Measurements from ENCODE around the gene SIRPA. TPM values are rescaled to one million over a fixed set of nuclear protein-coding genes. Genes with fewer than 3 reads are reported as not detected.

Gene SIRPA
- not detected for total RNA-seq

DNA sequence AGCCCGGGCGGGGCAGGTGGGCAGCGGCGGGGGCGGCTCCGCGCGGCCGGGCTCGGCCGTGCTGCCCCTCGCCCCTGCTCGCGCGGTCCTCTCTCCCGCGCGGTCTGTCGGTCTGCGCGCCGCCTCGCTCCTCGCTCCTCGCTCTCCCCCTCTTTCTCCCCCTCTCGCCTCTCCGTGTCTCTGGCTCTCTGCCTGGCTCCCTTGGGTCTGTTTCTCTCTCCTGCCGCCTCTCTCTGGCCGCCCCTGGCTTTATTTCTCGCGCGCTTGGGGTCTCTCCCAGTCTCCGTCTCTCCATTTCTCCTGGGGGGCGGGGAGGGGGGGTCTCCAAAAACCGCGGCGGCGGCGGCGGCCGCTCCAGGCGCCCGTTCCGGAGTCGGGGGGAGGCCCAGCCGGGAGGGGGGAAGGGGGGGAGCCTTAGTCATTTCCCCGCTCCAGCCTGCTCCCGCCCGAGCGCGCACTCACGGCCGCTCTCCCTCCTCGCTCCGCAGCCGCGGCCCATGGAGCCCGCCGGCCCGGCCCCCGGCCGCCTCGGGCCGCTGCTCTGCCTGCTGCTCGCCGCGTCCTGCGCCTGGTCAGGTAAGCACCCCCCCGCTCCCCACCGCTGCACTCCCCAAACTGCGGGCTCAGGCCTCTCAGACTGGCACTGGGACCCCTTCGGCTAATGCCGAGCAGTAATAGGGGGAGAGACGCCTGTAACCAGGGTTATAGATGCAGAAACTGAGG is at the start of gene SIRPA:
TSS of gene SIRPA (plus strand) at position 457 of the 723 bp plus-strand sequence. CDS start at position 498, 41 bp downstream.
- DNase-seq = no peak

GRCh38 chr20:1845701-1846100 is 49.5 kb upstream of the SIRPA start:
- DNase-seq = no peak

DNA sequence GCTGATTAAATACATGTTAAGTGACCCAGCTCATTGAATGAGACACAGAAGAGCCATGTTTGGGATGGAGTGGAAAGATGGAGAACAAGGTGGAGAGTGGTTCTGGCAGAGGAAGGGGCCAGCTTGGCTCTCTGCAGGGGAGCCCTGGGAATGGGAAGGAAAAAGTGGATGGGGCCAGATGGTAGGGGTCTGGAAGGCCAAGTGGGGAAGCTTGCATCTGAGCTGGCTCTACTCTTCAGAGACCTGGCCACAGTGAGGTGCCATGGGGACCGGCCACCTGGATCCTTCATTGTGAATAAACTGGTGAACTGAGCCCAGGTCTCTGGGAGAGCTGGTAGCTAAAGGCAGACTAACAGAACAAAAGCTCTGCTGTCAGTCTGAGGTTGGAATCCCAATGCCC is 48.9 kb upstream of the SIRPA start:
- DNase-seq = no peak

- no peak for DNase-seq
These were observed 48.3 kb upstream of the SIRPA start for GRCh38 chr20:1846876-1847275.

DNA sequence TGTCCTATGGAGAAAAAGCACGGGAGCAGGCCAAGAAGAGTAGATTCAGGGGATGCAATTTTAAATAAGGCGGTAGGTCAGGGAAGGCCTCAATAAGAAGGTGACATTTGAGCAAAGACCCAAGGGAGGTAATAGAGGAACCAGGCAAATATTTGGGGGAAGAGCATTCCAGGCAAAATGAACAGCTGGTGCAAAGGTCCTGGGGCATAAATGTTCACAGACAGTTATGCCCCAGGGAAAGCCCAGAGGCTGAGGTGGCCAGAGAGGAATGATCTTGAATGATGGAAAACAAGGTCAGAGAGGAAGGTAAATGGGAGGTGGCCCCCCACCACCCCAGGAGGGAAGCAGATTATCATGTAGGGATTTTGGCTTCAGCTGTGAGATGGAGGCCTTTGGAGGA is 47.4 kb upstream of the SIRPA start:
- DNase-seq = no peak

GRCh38 chr20:1848373-1848772 is 46.8 kb upstream of the SIRPA start:
- no peak for DNase-seq

DNA sequence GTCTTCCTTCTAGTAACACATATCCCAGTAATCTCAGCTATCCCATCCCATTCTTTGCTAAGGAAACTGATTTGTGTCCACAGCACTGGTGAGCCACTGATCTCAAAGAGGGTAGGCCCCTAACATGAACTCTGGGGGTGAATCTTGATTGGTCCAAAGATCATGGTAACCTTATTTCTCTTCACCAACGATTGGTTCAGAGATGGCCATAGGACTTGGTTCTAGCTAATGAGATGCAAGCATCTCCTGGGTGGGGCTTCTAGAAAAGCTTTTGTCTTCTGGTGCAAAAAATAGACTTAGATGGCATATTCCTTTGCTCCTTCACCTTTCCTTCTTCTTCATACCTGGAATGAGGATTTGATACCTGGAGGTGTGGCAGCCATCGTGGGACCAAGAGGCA is 43.8 kb upstream of the SIRPA start:
- DNase-seq = no peak

- no peak for DNase-seq
These were observed 41.7 kb upstream of the SIRPA start for GRCh38 chr20:1853473-1853872.

GRCh38 chr20:1854246-1854645 is 41.0 kb upstream of the SIRPA start:
- no peak for DNase-seq

GRCh38 chr20:1855109-1855508 is 40.1 kb upstream of the SIRPA start:
- DNase-seq = no peak

DNA sequence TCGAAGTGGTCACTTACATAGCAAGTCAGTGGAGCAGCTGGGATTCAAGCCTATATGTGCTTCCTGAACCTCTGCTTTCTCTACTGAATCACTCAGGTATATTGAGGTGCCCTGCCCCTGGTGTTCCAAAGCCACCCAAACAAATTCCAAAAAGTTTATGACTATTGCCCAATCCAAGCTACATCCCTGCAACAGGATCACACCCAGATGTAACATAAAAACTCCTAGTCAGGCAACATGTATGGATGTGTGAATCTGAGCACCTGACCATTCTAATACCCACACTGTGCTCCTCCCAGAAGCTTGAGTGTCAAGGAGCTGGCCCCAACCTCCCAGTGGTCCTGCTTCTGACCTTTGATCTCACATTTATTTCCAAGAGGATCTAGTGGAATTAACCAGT is 39.5 kb upstream of the SIRPA start:
- no peak for DNase-seq

GRCh38 chr20:1856424-1856823 is 38.8 kb upstream of the SIRPA start:
- DNase-seq = no peak

DNA sequence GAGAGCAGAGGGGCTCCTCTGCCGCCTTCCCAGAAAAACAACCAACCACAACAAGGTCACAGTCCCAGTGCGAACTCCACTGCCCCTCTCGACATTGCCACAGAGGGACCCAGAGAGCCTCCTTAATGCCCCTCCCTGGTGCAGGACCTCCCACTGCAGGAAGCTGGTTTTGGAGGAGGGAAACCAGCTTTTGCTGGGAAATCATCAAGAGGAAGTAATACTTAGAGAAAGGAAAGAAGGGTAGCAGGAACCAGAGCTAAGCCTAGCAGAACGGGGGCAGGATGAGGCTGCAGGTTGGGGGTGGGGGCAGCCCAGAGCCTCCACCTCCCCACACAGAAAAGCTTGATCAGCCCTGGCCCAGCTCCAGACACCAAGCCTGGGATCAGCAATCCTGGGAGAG is 37.7 kb upstream of the SIRPA start:
- no peak for DNase-seq

DNA sequence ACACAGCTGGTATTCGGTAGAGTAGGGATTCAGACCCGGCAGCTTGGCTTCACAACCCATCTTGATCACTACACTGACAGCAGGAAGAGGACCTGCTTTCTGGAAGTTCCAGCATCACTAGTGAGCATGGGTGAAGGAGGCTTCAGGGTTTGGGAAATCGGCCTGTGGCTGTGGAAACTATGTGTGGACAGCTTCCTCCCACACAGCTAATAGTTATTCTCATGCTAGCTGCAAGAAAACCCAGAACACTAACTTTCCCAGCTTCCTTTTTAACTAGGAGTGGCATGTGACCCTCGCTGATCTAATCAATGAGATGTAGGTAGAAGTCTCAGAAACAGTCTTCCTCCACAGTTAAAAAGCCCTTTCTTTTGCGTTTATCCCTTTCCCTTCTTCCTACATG is 36.3 kb upstream of the SIRPA start:
- no peak for DNase-seq

DNA sequence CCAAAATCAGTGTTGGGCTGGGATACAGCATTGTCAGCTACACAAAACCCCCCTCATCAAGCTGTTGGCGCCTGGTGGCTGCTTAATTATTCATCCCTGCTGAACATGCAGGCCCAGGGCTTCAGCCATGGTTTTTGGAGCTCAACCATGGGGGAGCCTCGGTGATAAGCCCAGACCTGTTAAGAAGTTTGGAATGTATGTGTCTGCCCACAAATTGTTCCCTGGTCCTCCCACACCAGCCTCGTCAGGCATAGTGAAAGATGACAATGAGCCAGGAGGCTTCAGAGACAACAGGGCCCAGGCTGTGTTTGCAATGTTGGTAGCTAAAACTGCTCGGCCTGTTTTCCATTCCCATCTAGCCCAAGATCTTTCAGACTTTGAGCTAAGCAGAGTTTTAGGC is 34.8 kb upstream of the SIRPA start:
- no peak for DNase-seq

DNA sequence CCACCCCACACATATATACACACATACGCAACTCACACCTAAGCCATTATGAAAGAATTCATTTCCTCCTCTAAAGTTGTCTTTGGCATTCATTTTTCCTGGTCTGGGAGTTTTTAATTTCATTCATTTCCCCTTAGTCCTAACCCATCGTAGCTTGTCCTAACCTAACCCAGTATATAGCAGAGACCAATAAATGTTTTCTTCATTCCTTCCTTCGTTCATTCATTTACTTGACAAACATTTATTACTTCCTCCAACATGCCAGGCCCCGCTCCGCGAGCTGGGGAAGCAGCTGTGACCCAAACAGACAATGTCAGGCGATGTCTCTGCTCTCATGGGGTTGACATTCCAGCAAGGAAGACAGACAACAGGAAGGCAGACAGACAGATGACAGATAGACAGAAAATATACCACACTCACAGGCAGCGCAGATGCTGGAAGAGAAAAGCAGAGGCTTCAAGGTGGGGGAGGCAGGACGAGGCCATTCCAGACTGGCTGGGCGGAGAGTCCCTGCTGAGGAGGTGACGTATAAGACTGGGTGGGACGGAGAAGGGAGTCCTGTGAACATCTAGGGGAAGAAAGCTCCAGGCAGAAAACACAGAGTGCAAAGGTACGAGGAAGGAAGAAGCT is 33.7 kb upstream of the SIRPA start:
- no peak for DNase-seq

DNA sequence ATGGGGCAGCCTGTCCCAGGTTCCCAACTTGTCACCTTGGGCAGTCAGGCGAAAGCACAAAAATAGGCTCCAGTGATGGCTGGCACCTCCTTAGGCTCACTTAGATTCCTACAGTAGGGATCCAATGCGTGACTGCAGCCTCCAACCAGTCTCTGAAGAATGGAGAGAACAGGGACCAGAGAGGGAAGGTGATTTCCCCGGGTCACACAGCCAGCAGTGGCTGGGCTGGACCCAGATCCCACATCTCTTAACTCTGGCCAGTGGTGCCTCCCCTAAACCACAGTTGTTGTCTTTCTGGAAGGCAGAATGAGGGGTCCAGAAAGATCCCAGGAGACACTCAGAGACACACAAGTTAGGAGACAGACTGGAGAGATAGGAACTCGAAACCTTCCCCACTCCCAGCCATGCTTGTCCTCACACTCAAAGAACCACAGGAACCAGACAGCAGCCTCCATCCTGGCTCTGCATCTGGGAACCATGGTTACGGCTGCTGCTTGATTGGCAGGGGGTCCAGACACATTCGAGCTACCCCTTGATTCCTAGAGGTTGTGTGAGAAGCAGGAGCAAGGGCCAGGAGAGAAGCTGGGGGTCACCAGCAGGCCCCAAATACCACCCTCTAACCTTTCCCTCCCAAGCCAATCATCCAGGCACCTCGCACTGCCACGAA is 33.1 kb upstream of the SIRPA start:
- DNase-seq = no peak

DNA sequence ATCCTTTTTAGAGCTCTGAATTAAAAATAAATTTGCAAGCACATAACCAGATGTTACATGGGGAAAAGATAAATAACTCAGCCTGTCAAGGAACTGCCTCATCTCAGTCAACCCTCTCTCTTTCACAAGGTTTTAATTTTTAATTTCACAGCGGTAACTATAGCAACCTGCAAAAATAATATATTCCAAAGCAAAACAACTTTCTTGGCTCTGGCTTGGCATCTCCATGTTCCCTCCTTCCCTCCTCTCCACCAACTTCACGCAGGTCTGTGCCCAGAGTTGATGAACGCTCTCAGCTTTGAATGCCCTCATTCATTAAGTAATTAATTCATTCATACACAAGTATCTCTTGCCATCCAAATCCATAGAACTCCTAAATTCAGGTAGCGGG is 32.5 kb upstream of the SIRPA start:
- no peak for DNase-seq

- no peak for DNase-seq
These were observed 31.9 kb upstream of the SIRPA start for GRCh38 chr20:1863296-1863695.

- no peak for DNase-seq
These were observed 28.4 kb upstream of the SIRPA start for GRCh38 chr20:1866834-1867233.

DNA sequence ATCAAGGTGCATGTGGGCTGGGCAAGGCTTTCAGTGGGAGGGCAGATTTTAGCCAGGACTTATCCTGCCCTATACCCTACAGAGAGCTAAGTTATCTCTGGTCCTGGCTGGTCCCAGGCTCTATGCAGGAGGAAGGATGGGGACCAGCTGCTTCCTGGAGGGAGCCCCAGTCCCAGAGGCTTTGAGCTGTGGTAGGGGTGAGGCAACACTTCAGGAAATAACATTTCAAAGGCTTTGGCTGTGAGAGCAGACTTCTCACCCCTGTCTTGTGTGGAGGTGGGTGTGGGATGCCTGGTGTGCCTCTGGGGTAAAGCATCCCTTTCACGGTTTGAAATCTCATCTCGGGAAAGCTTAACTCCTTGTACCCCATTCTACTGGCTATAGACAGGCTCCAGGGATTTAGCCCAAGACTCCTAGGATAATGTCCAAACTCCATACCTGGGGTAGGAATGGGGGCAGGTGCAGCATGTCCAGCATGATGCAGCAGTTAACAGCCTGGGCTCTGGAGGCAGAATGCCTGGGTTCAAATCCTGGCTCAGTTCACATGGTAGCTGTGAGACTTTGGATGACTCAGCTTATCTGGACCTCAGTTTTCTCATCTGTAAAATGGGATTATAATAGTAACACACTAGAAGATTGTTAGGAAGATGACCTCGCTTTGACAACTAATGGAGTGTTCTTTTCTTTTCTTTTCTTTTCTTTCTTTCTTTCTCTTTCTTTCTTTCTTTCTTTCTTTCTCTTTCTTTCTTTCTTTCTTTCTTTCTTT is 27.5 kb upstream of the SIRPA start:
- no peak for DNase-seq

DNA sequence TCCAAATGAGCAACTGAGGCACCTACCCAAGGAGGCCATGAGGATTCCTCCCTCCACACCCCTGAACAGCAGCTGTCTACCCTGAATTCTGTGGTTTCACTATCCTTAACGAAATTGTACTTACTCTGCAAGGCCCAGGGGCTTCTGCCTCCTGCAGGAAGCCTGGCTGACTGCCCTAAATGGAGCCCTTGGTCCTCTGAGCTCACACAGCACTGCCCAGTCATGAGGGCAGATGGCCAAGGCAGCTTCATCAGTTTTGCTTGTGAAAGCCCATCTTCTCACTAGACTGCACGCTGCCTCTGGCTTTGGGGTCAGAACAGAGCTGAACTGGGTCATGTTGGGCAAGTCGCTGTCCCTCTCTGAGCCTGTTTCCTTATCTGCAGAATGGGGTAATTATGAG is 26.4 kb upstream of the SIRPA start:
- no peak for DNase-seq

DNA sequence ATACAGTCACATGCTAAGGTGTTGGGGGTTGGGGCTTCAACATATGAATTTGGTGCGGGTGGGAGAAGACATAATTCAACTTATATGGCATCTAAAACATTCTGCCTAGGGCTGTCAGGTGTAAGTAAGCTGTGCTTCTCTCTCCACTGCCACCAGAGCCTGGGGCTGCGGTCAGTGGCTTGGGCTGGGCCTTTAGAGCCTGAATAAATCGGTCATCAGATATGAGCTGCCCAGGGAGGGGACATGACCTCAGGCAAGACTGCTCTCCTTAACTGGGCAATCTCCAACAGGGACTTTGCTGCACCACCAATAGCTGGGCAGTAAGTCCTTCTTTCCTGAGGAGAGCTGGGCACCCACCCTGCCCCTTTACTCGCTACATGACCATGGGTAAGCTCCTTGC is 24.9 kb upstream of the SIRPA start:
- DNase-seq = no peak
